IMR-90 (cell line): ENCODE results near the gene PKP3. TPM values are rescaled to one million over a fixed set of nuclear protein-coding genes. Genes with fewer than 3 reads are reported as not detected.
A peak's percentile ranks its signal among the peaks of the same experiment; 100 is the strongest.

Experiments
- ATAC-seq: fragments of 200-7000 bp; cut with Tn5 transposase; 2 replicates; pipeline ENCODE4 v1.9.1; 2020; ENCODE audit warnings: low read depth, mild to moderate bottlenecking, moderate library complexity
- BruUV-seq: library from RNA; stranded (reverse); fragments of 400-500 nt; replicated peaks from 2 replicates; lab custom pipeline; 2021; lab: Mats Ljungman, UMichigan
- CTCF ChIA-PET: fragments of 300-600 bp; formaldehyde crosslinking; extraction: SDS; loops from one replicate; lab custom pipeline; 2021; ENCODE audit warnings: antibody characterized with exemption; lab: Yijun Ruan, JAX
- POLR2A ChIA-PET: fragments of 300-600 bp; sonication (Branson Sonifier 250); formaldehyde crosslinking; loops from one replicate; lab custom pipeline; 2022; ENCODE audit warnings: antibody characterized with exemption; ENCODE audit not compliant: unreplicated experiment; lab: Charles Lee
- DNase-seq: peaks from one replicate; pipeline ENCODE4 v3.0.0; 2013
- H2AFZ ChIP-seq: replicated peaks from 2 replicates; pipeline ENCODE3; 2013; ENCODE audit warnings: low read length, mild to moderate bottlenecking; ENCODE audit not compliant: poor library complexity
- H2AK5ac ChIP-seq: 2 replicates; pipeline ENCODE4 v1.6.1; 2013; ENCODE audit warnings: low read depth, low read length, inconsistent platforms
- H2AK9ac ChIP-seq: replicated peaks from 2 replicates; pipeline ENCODE3; 2013; ENCODE audit warnings: mild to moderate bottlenecking, low read depth, low read length, moderate library complexity; ENCODE audit not compliant: poor library complexity
- H2BK120ac ChIP-seq: 2 replicates; pipeline ENCODE4 v1.6.1; 2013; ENCODE audit warnings: low read depth, low read length, inconsistent platforms
- H2BK15ac ChIP-seq: 3 replicates; pipeline ENCODE4 v1.6.1; 2013; ENCODE audit warnings: low read depth, low read length, inconsistent platforms
- H2BK20ac ChIP-seq: 2 replicates; pipeline ENCODE4 v1.6.1; 2013; ENCODE audit warnings: low read depth, mild to moderate bottlenecking, inconsistent platforms, low read length, moderate library complexity
- H2BK5ac ChIP-seq: 2 replicates; pipeline ENCODE4 v1.6.1; 2013; ENCODE audit warnings: mild to moderate bottlenecking, low read depth, low read length, inconsistent platforms; ENCODE audit not compliant: poor library complexity, severe bottlenecking
- H3K14ac ChIP-seq: replicated peaks from 2 replicates; pipeline ENCODE4 v1.6.1; 2013; ENCODE audit warnings: low read depth, low read length, inconsistent platforms
- H3K18ac ChIP-seq: 2 replicates; pipeline ENCODE4 v1.6.1; 2013; ENCODE audit warnings: low read depth, low read length, control low read depth
- H3K23ac ChIP-seq: 2 replicates; pipeline ENCODE4 v1.6.1; 2013; ENCODE audit warnings: low read depth, low read length, inconsistent platforms
- H3K27ac ChIP-seq: 2 replicates; pipeline ENCODE4 v1.5.1; 2013; ENCODE audit warnings: mild to moderate bottlenecking, control low read depth, low read length; ENCODE audit not compliant: insufficient read depth
- H3K27me3 ChIP-seq: 2 replicates; pipeline ENCODE4 v1.6.1; 2013; ENCODE audit warnings: low read length; ENCODE audit not compliant: control insufficient read depth, insufficient read depth
- H3K36me3 ChIP-seq: 2 replicates; pipeline ENCODE4 v1.6.1; 2013; ENCODE audit warnings: low read length, mixed read lengths; ENCODE audit not compliant: control insufficient read depth, insufficient read depth
- H3K4ac ChIP-seq: 2 replicates; pipeline ENCODE4 v1.6.1; 2013; ENCODE audit warnings: low read depth, low read length, inconsistent platforms
- H3K4me1 ChIP-seq: 2 replicates; pipeline ENCODE4 v1.6.1; 2013; ENCODE audit warnings: low read length, mixed read lengths; ENCODE audit not compliant: control insufficient read depth, insufficient read depth
- H3K4me2 ChIP-seq: 2 replicates; pipeline ENCODE4 v1.6.1; 2013; ENCODE audit warnings: low read depth, mild to moderate bottlenecking, control low read depth, low read length, moderate library complexity
- H3K4me3 ChIP-seq: 2 replicates; pipeline ENCODE4 v1.5.1; 2013; ENCODE audit warnings: low read depth, mild to moderate bottlenecking, control low read depth, low read length, moderate library complexity; ENCODE audit not compliant: insufficient read depth
- H3K56ac ChIP-seq: 2 replicates; pipeline ENCODE4 v1.6.1; 2013; ENCODE audit warnings: low read length, inconsistent platforms; ENCODE audit not compliant: insufficient read depth; ENCODE audit errors: extremely low read depth
- H3K79me1 ChIP-seq, 2 experiments: 2 replicates each; pipeline ENCODE4 v1.6.1; 2013; ENCODE audit warnings: low read length in 2 of 2, inconsistent platforms in 1 of 2, low read depth in 1 of 2
- H3K9ac ChIP-seq: 2 replicates; pipeline ENCODE4 v1.6.1; 2013; ENCODE audit warnings: low read depth, low read length, control low read depth
- H3K9me1 ChIP-seq: 2 replicates; pipeline ENCODE4 v1.6.1; 2013; ENCODE audit warnings: low read length, inconsistent platforms; ENCODE audit not compliant: insufficient read depth
- H3K9me3 ChIP-seq: 2 replicates; pipeline ENCODE4 v1.6.1; 2013; ENCODE audit warnings: low read length; ENCODE audit not compliant: control insufficient read depth, insufficient read depth
- H4K20me1 ChIP-seq: 2 replicates; pipeline ENCODE4 v1.6.1; 2013; ENCODE audit warnings: low read length, inconsistent platforms; ENCODE audit not compliant: insufficient read depth
- H4K5ac ChIP-seq: 2 replicates; pipeline ENCODE4 v1.6.1; 2013; ENCODE audit warnings: mild to moderate bottlenecking, low read depth, low read length, control low read depth
- H4K8ac ChIP-seq, 2 experiments: 2 replicates each; pipeline ENCODE4 v1.6.1; 2013; ENCODE audit warnings: low read depth in 2 of 2, low read length in 2 of 2, control low read depth in 1 of 2, inconsistent platforms in 1 of 2
- H4K91ac ChIP-seq: 2 replicates; pipeline ENCODE4 v1.6.1; 2013; ENCODE audit warnings: low read depth, low read length, inconsistent platforms; ENCODE audit not compliant: insufficient read depth
- RAD21 ChIP-seq: IDR thresholded peaks from 2 replicates; pipeline ENCODE4 v1.6.1; 2012; ENCODE audit warnings: low read length, improper control_type of control experiment
- RCOR1 ChIP-seq: IDR thresholded peaks from 2 replicates; pipeline ENCODE4 v1.6.1; 2012; ENCODE audit warnings: mild to moderate bottlenecking, low read length, improper control_type of control experiment; ENCODE audit not compliant: insufficient replicate concordance
- WGBS, 2 experiments: methylation state at CpG; one replicate each; pipeline versions ENCODE4 v1.1.5 to v1.1.7; 2013; ENCODE audit warnings: missing lambda C conversion rate in 2 of 2; ENCODE audit not compliant: insufficient read length in 1 of 2; ENCODE audit errors: extremely low coverage in 2 of 2; 5-methylcytosine and 5-hydroxymethylcytosine counted together
- dilution Hi-C: fragments of 300-500 bp; cut with HindIII; formaldehyde crosslinking; loops from one replicate; pipeline ENCODE4 v1.14.3; 2018; ENCODE audit warnings: low sequenced_read_pairs; ENCODE audit not compliant: unreplicated experiment
- in situ Hi-C: fragments of 300-500 bp; cut with MboI; formaldehyde crosslinking; loops from 3 replicates; pipeline ENCODE4 v1.14.3; 2019; ENCODE audit warnings: low sequenced_read_pairs, inconsistent platforms, mixed read lengths
- intact Hi-C: fragments of 100-400 bp; cut with micrococcal nuclease; formaldehyde crosslinking; loops from 2 replicates; pipeline ENCODE4 v1.10.0; 2022
- polyA plus RNA-seq, 3 experiments: library from polyadenylated mRNA; depleted of rRNA; stranded (reverse); fragments of >200 nt; gene quantifications; 2 replicates each; pipeline ENCODE4 v1.2.3, GENCODE V29; 2012; ENCODE audit warnings: low replicate concordance in 1 of 3
- total RNA-seq: library from RNA; depleted of rRNA; stranded (reverse); fragments of >200 nt; gene quantifications from 2 replicates; pipeline ENCODE4 v1.2.3, GENCODE V29; 2012
- TF ChIP-seq, protein P1 (sequence below): conservative IDR thresholded peaks from 2 replicates; pipeline ENCODE4 v1.5.1; 2012; ENCODE audit warnings: mild to moderate bottlenecking, low read depth, low read length, improper control_type of control experiment
- TF ChIP-seq, protein P2 (sequence below): fragments of 150-350 bp; IDR thresholded peaks from 2 replicates; pipeline ENCODE4 v1.6.1; 2017; ENCODE audit warnings: mild to moderate bottlenecking, antibody characterized with exemption, low read length, low read depth

Gene PKP3
- total and polyA plus RNA-seq, 2 of the 4 experiments (the other 2 are of a cell fraction) = 1.5 to 2.2 TPM

GRCh38 chr11:396511-396947, 2.5 kb downstream of the PKP3 start:
- H2BK15ac ChIP-seq = no peak overlapping the region
- no peak overlapping the region for H3K4me3 ChIP-seq
- ChIA-PET CTCF (no interaction called here), POLR2A (no interaction called here)
- 55% methylated on average over 11 of the region's 23 CpGs; no CpG with 5 or more reads in 1 of the 2 experiments for WGBS, 2 experiments
- H3K36me3 ChIP-seq = no peaks in the 10 kb centered on the region
- H3K9ac ChIP-seq = no peak overlapping the region
- peak overlapping the region; percentile 79 for H2AFZ ChIP-seq
- H3K14ac ChIP-seq = no peak overlapping the region
- in situ Hi-C loops = no loop called here
- DNase-seq (no peak), ATAC-seq (no peak)
- H3K56ac ChIP-seq = no peak overlapping the region
- H3K27ac ChIP-seq = no peak overlapping the region
- no peak overlapping the region for H4K5ac ChIP-seq
- peaks cover 6% of the 10 kb centered on the region for H3K9me1 ChIP-seq
- dilution Hi-C loops = no loop called here
- H3K23ac ChIP-seq = no peak overlapping the region
- H3K9me3 ChIP-seq = peaks cover 5% of the 10 kb centered on the region; the same call in 1 of the 2 replicates
- no peak overlapping the region for H3K4me2 ChIP-seq
- no peak overlapping the region for H2BK5ac ChIP-seq
- H3K4ac ChIP-seq = no peak overlapping the region
- no peak for TF ChIP-seq RCOR1
- TF ChIP-seq, protein P1, sequence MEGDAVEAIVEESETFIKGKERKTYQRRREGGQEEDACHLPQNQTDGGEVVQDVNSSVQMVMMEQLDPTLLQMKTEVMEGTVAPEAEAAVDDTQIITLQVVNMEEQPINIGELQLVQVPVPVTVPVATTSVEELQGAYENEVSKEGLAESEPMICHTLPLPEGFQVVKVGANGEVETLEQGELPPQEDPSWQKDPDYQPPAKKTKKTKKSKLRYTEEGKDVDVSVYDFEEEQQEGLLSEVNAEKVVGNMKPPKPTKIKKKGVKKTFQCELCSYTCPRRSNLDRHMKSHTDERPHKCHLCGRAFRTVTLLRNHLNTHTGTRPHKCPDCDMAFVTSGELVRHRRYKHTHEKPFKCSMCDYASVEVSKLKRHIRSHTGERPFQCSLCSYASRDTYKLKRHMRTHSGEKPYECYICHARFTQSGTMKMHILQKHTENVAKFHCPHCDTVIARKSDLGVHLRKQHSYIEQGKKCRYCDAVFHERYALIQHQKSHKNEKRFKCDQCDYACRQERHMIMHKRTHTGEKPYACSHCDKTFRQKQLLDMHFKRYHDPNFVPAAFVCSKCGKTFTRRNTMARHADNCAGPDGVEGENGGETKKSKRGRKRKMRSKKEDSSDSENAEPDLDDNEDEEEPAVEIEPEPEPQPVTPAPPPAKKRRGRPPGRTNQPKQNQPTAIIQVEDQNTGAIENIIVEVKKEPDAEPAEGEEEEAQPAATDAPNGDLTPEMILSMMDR = peak; percentile 27; the same call in 1 of the 2 replicates
- TF ChIP-seq, protein P2, sequence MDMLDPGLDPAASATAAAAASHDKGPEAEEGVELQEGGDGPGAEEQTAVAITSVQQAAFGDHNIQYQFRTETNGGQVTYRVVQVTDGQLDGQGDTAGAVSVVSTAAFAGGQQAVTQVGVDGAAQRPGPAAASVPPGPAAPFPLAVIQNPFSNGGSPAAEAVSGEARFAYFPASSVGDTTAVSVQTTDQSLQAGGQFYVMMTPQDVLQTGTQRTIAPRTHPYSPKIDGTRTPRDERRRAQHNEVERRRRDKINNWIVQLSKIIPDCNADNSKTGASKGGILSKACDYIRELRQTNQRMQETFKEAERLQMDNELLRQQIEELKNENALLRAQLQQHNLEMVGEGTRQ = no peak
- TF ChIP-seq RAD21 = 0 out of 2 replicates have a peak, but pooled peaks have one; percentile 19
- H2AK5ac ChIP-seq = peak overlapping the region; percentile 90; the same call in 1 of the 2 replicates
- H3K4me1 ChIP-seq = peaks cover 22% of the 10 kb centered on the region
- peaks cover 13% of the 10 kb centered on the region for H3K27me3 ChIP-seq
- H3K18ac ChIP-seq = no peak overlapping the region
- no peaks in the 10 kb centered on the region for H4K20me1 ChIP-seq
- peak overlapping the region; percentile 82 for H2AK9ac ChIP-seq
- H2BK120ac ChIP-seq = no peak overlapping the region
- no peak overlapping the region for H2BK20ac ChIP-seq
- BruUV-seq = no TSS peak
- H3K79me1 ChIP-seq = peaks cover 0 to 4% of the 10 kb centered on the region in 2 experiments; a peak in 1 of 4 replicates
- peak overlapping the region in 1 of 2 experiments; percentile 23; a peak in 1 of 4 replicates for H4K8ac ChIP-seq
- intact Hi-C loops = no loop called here
- H4K91ac ChIP-seq = no peak overlapping the region
